Lung (tissue), 12 donors: ENCODE results near the gene MAP4. TPM values are rescaled to one million over a fixed set of nuclear protein-coding genes. Genes with fewer than 3 reads are reported as not detected.

Experiments
- ATAC-seq: fragments of 200-7000 bp; cut with Tn5 transposase; one replicate; pipeline ENCODE4 v1.9.1; 2020; ENCODE audit warnings: moderate number of reproducible peaks; ENCODE audit not compliant: insufficient read depth, low FRiP score
- DNase-seq, 3 donors: peaks; one replicate each; pipeline ENCODE4 v3.0.0-alpha.2; 2013 to 2017
- H3K27ac ChIP-seq, 2 donors: one replicate each; pipeline ENCODE4 v1.5.1; 2013; ENCODE audit warnings: mild to moderate bottlenecking in 2 of 2, moderate library complexity in 2 of 2, control low read depth in 1 of 2, inconsistent platforms in 1 of 2, low read depth in 1 of 2, low read length in 1 of 2
- H3K27me3 ChIP-seq, 3 donors: one replicate each; pipeline ENCODE4 v1.5.1; 2013; ENCODE audit warnings: low read length in 2 of 3; ENCODE audit not compliant: control insufficient read depth in 3 of 3, insufficient read depth in 3 of 3
- H3K36me3 ChIP-seq, 4 donors: one replicate each; pipeline ENCODE4 v1.5.1; 2013; ENCODE audit warnings: low read length in 4 of 4, mild to moderate bottlenecking in 1 of 4, moderate library complexity in 1 of 4; ENCODE audit not compliant: control insufficient read depth in 4 of 4, insufficient read depth in 4 of 4
- H3K4me1 ChIP-seq, 5 donors: one replicate each; pipeline ENCODE4 v1.5.1; 2013; ENCODE audit warnings: low read length in 5 of 5, mild to moderate bottlenecking in 2 of 5, moderate library complexity in 1 of 5; ENCODE audit not compliant: control insufficient read depth in 5 of 5, insufficient read depth in 5 of 5
- H3K4me3 ChIP-seq: one replicate; pipeline ENCODE4 v1.5.1; 2013; ENCODE audit warnings: mild to moderate bottlenecking, control low read depth, moderate library complexity
- H3K9ac ChIP-seq, 2 donors: one replicate each; pipeline ENCODE4 v1.5.1; 2013; ENCODE audit warnings: low read length in 2 of 2, control low read depth in 1 of 2; ENCODE audit not compliant: insufficient read depth in 1 of 2
- H3K9me3 ChIP-seq, 4 donors: one replicate each; pipeline ENCODE4 v1.5.1; 2013; ENCODE audit warnings: low read length in 3 of 4, mild to moderate bottlenecking in 1 of 4, moderate library complexity in 1 of 4; ENCODE audit not compliant: control insufficient read depth in 4 of 4, insufficient read depth in 3 of 4
- WGBS, 2 donors: extraction: QIAGEN DNeasy Blood & Tissue Kit; methylation state at CpG; one replicate each; pipeline ENCODE4 v1.1.7; 2013; 5-methylcytosine and 5-hydroxymethylcytosine counted together
- polyA plus RNA-seq, 2 donors: library from polyadenylated mRNA; stranded (reverse); fragments of 200-250 nt; gene quantifications; one replicate each; pipeline ENCODE4 v1.2.1, GENCODE V29; 2013
- total RNA-seq, 2 donors: library from RNA; depleted of rRNA in 1 of 2; stranded (reverse); fragments of >200 nt in 1 of 2; gene quantifications; one replicate each; pipeline ENCODE4 v1.2.1, GENCODE V29; 2014 to 2021
- TF ChIP-seq, protein P1 (sequence below): IDR thresholded peaks from 2 replicates; pipeline ENCODE4 v1.5.1; 2012; ENCODE audit warnings: mild to moderate bottlenecking; ENCODE audit errors: control extremely low read depth, extremely low read depth
- donor health status: control.
- donor health status: control.
- donor health status: Bipolar disorder and iron deficiency.
- donor health status: healthy.
- donor health status: DM: yes; HTN: yes; CAD: no.

Gene MAP4
- total and polyA plus RNA-seq, 4 donors: 62.6 to 203 (median 84.9) TPM

- TF ChIP-seq, protein P1, sequence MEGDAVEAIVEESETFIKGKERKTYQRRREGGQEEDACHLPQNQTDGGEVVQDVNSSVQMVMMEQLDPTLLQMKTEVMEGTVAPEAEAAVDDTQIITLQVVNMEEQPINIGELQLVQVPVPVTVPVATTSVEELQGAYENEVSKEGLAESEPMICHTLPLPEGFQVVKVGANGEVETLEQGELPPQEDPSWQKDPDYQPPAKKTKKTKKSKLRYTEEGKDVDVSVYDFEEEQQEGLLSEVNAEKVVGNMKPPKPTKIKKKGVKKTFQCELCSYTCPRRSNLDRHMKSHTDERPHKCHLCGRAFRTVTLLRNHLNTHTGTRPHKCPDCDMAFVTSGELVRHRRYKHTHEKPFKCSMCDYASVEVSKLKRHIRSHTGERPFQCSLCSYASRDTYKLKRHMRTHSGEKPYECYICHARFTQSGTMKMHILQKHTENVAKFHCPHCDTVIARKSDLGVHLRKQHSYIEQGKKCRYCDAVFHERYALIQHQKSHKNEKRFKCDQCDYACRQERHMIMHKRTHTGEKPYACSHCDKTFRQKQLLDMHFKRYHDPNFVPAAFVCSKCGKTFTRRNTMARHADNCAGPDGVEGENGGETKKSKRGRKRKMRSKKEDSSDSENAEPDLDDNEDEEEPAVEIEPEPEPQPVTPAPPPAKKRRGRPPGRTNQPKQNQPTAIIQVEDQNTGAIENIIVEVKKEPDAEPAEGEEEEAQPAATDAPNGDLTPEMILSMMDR: no peak
- H3K27me3 ChIP-seq: no peaks in the 10 kb centered on the region
- DNase-seq: no peak
- no peak overlapping the region for H3K27ac ChIP-seq
- H3K4me1 ChIP-seq: peaks cover 0 to 6% (median 0%) of the 10 kb centered on the region in 5 donors
- H3K9ac ChIP-seq: no peak overlapping the region
- peaks cover 0 to 11% (median 7%) of the 10 kb centered on the region in 4 donors for H3K36me3 ChIP-seq
- 98% methylated on average over 2 of the region's 2 CpGs for WGBS, 2 donors
- no peak for ATAC-seq
- no peak overlapping the region for H3K4me3 ChIP-seq
- H3K9me3 ChIP-seq: no peaks in the 10 kb centered on the region
These were observed 133.9 kb downstream of the MAP4 start for GRCh38 chr3:47882338-47882737.

DNA sequence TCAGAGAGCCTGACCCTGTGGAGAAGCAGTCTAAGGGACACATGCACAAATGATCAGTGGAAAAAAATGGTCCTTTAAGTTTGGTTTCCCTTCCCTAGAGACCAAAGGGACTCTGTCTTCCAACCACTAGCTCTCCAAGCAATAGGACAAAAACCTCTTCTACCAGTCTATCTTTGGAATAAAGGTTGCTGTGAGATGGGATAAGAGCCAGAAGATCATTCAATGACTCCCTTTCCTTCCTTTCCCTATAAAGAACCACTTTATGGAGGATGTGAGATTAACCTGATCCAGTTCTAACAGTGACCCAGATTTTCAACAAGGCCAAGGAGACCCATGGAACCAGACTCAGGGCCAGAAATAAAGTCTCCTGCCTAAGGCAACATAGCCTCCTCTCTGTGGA lies 138.5 kb downstream of the MAP4 start:
- TF ChIP-seq, protein P1: no peak
- Histone ChIP-seq H3K4me3 (no peak overlapping the region), H3K4me1 (peaks cover 0 to 6% (median 0%) of the 10 kb centered on the region in 5 donors), H3K36me3 (peaks cover 0 to 17% (median 7%) of the 10 kb centered on the region in 4 donors), H3K27me3 (no peaks in the 10 kb centered on the region), H3K9ac (no peak overlapping the region), H3K27ac (no peak overlapping the region), H3K9me3 (no peaks in the 10 kb centered on the region)
- DNase-seq (no peak), ATAC-seq (no peak)

GRCh38 chr3:47877290-47877689 lies 138.9 kb downstream of the MAP4 start:
- Histone ChIP-seq H3K4me3 (no peak overlapping the region), H3K27me3 (no peaks in the 10 kb centered on the region), H3K27ac (no peak overlapping the region), H3K4me1 (peaks cover 0 to 6% (median 0%) of the 10 kb centered on the region in 5 donors), H3K9me3 (no peaks in the 10 kb centered on the region), H3K9ac (no peak overlapping the region), H3K36me3 (peaks cover 0 to 19% (median 8%) of the 10 kb centered on the region in 4 donors)
- TF ChIP-seq, protein P1: no peak
- 68 to 70% methylated on average over 3 of the region's 3 CpGs for WGBS, 2 donors
- ATAC-seq (no peak), DNase-seq (no peak)

GRCh38 chr3:47874913-47875312 lies 141.3 kb downstream of the MAP4 start:
- Histone ChIP-seq H3K36me3 (peaks cover 15 to 36% (median 16%) of the 10 kb centered on the region in 4 donors), H3K4me3 (no peak overlapping the region), H3K27me3 (no peaks in the 10 kb centered on the region), H3K4me1 (peaks cover 0 to 6% (median 0%) of the 10 kb centered on the region in 5 donors), H3K9ac (no peak overlapping the region), H3K27ac (no peak overlapping the region), H3K9me3 (no peaks in the 10 kb centered on the region)
- 72 to 91% methylated on average over 1 of the region's 1 CpG for WGBS, 2 donors
- TF ChIP-seq, protein P1: no peak
- DNase-seq (peak in 1 of 3 donors; percentile 4), ATAC-seq (no peak)
